Activated CD4-positive, CD25-positive, alpha-beta regulatory T cell treated with anti-CD3 and anti-CD28 coated beads, Interleukin-2, amount 50 U/mL, for 72 hours (primary cell): ENCODE measurements around the gene MLLT1.

ENCODE experiments used
- DNase-seq: peaks from one replicate; pipeline ENCODE4 v3.0.0; 2021

The MLLT1 gene

DNA sequence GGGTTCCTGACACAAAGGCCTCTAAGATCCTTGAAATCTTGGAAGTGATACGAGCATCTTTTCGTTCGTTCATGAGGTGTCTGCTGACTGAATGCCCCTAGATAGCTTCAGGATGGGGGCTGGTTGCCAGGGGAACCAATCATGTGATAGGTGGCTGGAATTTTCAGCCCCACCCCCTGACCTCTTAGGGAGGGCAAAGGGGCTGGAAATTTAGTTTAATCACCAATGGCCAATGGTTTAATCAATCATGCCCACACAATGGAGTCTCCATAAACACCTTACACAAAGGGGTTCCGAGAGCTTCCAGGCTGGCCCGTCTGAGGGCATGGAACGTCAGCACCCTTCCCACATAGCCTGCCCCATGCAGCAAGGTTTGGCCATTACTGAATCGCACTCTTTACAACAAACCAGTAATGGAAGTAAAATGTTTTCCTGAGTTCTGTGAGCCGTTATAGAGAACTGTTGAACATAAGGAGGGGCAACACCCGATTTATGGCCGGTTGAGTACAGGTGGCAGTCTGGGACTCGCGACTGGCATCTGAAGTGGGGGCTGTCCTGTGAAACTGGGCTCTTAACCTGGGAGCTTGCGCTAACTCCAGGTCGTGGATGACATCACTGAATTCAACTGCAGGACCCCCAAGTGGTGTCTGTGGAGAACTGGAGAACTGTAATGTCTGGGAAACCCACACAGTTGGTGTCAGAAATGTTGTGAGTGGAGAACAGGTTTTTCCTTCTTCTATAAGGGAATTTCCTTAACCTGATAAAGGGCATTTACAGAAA lies 25.6 kb downstream of the MLLT1 start:
- DNase-seq, result no peak

DNA sequence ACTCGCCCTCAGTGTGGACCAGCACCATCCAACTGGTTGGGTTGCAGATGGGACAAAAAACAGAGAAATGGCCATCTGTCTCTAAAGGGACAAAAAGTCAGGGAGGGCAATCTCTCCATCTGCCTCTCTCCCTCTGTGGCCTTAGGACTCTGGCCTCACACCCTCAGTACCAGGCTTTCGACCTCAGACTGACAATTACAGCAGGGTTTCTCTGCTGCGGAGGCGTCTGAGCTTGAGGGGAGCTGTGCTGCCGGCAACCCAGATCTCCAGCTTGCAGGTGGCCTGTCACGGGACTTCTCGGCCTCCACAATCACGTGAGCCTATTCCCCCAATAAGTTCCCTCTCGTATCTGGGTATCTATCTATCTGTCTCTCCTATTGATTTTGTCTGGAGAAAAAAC lies 27.7 kb downstream of the MLLT1 start:
- no peak for DNase-seq

DNA sequence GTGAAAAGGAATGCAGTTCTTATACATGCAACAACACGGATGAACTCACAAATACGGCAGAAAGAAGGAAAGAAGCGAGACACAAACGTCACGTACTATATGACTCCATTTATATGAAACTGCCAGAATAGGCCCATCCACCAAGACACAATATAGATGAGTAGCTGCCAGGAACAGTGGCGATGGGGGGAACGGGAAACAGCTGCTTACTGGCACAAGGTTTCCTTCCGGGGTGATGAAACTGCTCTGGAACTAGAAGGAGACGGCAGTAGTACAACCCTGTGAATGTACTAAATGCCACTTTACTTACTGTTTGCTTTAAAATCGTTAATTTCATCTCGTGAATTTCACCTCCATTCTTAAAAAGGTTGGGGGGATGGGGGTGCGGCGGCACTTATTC lies 28.9 kb downstream of the MLLT1 start:
- no peak for DNase-seq

DNA sequence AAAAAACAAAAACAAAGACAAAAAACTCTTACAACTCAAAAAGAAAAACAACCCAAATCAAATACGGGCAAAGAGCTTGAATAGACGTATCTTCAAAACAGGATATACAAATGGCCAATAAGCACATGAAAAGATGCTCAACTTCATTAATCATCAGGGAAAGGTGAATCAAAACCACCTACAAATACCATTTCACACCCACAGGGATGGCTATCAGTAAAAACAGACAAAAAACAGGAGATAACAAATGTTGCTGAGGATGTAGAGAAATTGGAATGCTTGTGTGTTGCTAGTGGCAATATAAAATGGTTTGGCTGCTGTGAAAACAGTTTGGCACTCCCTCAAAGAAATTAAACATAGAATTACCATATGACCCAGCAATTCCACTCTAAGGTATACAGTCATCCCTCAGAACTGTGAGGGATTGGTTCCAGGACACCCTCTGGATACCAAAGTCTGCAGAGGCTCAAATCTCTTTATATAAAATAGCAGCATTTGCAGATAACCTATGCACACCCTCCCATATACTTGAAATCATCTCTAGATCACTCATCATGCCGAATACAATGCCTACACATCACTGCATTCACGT lies 29.7 kb downstream of the MLLT1 start:
- DNase-seq, result no peak

DNA sequence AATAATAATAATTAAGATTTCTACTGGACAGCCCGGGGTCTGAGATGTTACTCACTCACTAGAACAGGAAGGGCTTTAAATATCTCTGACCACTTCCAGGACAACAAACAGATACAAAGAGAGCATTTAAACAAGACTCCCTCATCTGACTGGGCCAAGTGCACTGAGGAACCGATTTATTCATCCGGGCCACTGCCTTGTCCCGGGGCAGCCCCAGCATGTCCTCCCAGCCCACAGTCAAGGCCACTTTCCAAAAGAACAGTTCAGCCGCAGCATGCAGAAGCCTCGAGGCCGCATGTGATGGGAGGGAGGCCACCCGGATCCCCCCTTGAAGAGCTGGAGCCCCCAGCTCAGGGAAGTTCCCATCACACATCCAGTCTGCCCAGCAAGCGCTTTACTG lies 30.5 kb downstream of the MLLT1 start:
- no peak for DNase-seq

DNA sequence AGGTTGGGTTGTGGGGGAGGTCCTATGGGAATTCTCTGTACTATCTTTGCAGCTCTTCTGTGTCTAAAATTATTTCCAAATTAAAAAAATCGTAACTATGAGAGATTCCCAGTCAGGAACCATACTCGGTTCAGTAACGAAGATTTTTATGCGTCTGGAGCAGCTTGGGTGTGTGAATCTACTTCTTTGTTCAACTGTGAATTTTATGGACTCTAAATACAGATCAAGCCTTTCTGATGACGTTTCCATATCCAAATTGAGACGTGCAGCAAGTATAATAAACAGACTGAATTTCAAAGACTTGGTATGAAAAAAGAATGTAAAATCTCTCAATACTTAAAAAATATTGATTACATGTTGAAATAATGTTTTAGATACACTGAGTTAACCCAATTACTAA lies 30.9 kb downstream of the MLLT1 start:
- DNase-seq, result no peak

DNA sequence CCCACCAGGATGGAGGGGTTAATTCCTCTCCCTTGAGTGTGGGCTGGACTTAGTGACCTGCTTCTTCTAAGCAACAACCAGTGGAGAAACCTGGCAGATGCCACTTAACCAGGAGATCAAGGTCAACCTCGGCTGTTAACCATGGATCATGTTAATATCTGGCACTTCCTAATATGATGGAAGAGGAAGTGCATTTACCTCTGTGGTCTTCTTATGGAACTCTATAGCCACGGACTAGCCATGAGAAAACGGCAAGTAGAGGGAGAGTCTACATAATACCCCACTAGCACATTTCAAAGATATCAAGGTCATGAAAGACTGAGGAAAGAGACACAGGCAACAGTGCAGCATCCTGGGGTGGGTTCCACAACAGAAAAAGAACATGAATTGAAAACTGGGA lies 31.4 kb downstream of the MLLT1 start:
- DNase-seq, result no peak

DNA sequence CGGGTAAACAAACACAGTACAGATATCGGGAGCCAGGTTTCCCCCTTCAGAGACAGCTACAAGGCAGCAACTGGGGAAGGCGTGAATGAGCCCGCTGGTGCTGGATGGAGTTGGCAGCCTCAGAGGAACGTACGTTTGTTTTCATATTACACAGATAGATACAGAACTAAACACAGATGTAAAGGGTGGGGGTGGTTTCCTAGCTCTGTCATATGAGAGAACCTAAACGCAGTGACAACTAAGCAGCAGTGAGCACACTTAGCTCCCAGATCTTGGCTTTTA lies 32.8 kb downstream of the MLLT1 start:
- no peak for DNase-seq

DNA sequence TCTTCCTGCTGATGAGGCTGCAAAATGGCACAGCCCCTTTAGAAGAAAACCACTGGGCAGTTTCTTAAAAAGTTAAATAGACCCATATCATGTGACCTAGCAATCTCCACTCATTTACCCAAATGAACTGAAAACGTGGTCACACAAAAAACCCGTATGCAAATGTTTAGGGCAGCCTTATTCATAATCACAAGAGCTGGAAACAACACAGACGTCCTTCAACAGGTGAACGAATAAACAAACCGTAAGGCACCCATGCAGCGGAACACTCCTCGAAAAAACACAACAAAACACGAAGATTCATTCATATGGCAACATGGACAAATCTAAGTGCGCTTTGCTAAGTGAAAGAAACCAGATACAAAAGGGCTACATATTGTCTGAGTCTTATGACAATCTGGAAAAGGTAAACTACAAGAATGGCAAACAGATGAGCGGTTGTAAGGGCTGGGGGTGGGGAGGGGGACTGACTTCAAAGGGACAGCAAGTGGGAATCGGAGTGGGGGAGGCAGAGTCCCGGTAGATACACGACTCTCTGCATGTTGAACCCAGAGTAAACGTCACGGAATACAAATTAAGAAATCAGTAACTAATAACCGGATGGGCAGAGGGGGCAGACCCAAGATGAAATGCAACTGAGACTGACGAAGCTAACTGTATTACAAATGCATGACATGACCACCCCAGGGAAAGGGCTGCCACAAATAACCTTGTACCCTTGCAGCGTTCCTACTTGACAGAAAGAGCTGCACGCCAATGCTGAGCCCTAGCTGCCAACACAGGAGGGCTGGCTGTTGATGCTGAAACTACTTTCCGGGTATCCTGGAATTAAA lies 33.4 kb downstream of the MLLT1 start:
- no peak for DNase-seq

DNA sequence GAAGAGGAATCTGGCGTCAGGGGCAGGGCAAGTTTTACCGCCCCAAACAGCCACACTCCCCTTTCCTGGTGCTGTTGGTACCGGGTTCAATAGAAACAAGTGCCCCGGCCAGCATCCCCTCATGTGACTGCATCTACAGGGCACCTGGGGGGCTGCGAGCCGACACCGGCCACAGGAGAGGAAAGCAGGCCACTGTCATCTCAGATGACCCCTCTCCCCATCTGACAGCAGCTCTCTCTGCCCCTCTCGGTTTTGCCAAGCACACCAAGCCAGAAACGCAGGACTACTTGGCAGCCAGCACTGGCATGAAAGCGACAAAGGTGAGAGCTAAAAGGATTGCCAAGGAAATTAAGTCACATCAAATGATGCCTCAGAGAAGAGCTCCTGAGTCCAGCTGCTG lies 37.1 kb downstream of the MLLT1 start:
- no peak for DNase-seq

DNA sequence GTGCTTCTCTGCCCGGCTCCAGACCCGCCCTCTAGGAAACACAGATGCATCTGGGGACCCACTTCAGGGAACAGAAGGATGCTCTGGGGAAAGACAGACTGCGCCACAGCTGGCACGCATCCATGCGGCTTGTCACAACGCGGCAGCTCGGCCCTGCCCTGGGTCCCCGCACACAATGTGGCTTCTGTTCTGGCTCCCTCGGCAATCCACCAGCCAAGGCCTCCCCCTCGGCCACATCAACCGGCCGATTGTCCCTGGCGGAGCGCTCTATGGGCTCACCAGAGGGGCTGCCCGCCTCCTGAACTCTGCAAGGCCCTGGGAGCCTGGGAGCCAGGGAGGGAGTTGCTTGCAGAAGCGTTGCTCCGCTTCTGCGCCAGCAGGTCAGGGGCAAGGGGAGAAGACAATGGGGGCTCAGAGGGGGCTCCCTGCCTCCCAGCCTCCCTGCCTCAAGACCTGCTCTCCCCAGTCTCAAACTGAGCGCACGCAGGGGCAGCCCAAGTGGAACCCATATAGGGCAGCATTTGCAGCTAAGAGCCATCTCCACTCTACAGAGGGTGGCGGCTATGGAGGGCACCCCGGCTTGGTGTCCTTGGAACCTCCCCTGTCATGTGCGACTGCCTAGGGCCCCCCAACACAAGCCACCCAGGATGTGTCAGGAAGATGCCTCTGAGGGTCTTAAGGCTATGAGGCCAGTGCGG lies 37.9 kb downstream of the MLLT1 start:
- DNase-seq, result no peak

DNA sequence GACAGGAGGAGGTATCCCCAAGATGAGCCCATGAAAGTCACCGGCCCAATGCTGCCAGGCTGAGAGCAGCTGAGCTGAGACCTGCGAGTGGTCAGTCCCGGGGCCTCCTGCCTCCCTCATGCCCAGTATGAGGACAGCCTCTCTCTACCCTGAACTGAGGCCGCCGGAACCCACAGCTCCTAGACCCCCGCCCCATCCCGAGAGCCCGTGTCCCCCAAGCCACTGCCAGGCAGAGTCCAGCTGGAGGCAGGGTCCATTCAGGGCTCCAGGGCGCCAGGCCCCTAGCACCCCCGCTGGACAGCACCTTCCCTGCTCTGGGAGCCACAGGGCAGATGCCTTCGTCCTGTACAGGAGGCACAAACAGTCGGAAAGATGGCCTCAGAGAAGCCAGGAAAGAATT lies 38.7 kb downstream of the MLLT1 start:
- no peak for DNase-seq

DNA sequence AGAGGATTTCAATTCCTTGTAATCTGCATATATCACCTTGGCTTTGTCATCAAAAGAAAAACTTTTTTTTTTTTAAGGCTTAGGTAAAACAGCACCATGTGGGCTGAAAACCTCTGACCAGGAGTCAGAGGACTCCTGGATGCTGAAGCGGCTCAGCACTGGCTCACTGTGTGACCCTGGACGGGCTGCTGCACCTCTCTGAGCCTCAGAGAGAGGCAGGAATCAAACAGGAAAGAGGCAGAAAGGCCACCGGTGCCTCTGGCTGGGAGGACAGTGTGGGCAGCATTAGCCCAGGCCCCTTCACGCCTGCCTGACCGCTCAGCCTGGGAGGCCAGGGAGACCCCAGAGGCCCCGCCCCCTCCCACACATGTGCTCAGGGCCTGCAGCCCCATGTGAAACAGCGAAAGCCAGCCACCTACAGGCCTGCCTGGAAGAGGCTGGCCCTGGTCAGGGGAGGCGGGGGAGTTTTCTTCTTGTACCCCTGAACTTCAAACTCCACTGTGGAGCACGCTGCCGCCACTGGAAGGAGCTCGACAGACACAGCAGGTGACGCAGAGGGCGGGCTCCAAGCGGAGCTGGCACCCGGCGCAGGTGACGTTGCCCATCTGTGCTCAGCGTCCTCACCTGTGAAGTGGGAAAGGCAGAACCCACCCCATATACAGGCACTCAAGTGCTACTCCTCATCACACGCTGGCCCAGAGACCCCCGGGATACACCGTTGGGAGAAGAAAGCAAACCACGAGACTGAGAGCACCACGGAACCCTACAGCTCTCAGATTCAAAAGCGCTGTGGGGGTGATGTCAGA lies 39.7 kb downstream of the MLLT1 start:
- no peak for DNase-seq

DNA sequence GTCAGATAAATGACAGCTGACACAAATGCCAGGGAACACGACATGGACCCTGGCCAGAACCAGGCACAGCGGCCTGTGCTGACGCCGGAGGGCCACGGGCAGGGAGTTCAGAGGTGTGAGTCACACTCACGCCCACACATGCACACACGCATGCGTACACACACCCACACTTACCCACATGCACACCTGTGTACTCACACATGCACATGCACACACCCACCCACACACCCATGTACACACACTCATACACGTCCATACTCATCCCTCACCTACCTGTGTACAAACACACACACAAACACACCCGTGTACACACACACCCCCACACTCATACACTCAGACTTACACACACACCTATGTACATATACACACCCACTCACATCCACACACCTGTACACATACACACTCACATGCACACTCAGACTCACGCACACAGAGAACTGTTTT lies 40.4 kb downstream of the MLLT1 start:
- no peak for DNase-seq

DNA sequence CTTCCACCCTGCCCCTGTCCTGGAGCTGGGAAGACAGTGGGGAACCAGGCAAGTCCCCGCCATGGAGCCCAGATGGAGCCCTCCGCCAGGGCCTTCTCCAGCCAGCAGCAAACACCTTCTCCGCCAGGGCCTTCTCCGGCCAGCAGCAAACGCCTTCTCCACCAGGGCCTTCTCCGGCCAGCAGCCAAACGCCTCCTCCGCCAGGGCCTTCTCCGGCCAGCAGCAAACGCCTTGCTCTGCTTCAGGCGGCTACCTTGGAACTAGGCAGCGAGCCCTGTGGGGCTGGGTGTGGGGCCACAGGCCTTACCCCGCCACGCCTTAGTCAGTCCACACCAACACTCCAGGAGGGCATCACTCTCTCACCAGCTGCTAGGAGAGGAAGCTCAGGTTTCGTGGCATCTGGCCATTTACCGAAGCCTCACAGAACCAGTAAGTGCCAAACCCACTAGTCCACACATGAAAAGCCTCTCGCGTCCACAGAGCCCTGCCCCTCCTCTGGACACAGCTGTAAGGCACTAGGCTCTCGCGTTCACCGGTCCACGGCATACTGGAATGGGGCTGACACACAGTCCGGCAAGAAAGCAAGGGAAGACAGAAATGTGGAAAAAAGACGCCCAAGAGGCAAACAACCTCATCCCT lies 41.0 kb downstream of the MLLT1 start:
- no peak for DNase-seq

DNA sequence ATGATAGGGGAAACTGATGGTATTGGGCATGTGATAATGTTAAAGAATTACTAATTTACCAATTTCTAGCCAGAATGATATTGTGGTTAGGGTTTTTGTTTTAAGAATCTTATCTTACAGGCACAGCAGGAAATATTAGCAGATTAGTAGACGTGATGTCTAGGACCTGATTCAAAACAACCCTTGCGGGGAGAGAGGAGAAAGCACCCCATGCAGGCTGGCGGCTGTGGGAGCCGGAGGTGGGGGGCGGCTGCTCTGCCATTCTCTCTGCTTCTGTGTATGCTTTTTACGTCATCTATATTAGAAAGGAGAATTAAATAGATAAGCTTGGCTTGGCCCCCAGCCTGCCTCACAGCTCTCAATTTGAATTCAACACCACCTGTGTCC lies 41.5 kb downstream of the MLLT1 start:
- DNase-seq, result no peak

DNA sequence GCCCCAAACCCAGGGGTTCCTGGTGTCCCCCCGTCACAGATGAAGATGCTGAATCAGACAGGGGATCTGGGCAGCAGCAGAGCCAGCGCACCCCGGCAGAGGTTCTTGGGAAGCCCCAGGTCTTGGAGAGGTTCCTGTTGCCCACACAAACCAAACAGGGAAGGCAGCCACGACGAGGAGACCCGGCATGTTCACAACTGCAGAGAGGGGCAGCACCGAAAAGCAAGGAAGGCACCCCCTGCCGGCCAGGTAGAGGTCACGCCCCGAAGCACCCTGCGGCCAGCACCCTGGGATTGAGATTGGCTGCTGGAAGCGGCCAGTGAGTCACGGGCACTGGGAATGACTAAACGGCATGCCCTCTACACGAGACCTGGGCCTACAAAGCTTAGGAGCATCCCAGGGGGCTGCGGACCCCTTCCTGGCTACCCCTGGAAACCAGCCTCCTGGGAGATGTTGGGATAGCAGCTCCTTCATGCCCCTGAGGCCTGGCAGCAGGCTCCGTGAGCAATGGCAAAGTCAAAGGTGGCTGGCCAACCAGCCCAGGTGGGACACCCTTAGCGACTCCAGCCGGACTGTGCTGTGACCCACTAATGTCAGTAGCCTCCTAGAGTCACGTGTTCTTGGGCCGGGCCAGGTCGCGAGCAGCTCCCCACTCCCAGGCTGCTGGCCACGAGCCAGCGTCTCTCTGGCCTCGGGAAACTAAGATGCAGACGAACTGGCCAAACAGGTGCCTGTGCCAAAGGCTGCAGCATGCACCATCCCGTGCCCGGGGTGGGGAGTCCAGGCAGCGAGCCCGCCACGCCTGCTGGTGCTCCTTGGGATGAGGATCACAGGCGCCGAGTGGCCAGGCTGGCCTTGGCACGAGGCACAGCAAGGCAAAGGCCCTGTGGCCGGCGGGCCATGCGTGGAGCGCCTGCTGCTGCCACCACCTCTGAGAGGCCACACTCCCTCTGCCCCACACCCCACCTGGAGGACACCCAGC lies 43.2 kb downstream of the MLLT1 start:
- no peak for DNase-seq

DNA sequence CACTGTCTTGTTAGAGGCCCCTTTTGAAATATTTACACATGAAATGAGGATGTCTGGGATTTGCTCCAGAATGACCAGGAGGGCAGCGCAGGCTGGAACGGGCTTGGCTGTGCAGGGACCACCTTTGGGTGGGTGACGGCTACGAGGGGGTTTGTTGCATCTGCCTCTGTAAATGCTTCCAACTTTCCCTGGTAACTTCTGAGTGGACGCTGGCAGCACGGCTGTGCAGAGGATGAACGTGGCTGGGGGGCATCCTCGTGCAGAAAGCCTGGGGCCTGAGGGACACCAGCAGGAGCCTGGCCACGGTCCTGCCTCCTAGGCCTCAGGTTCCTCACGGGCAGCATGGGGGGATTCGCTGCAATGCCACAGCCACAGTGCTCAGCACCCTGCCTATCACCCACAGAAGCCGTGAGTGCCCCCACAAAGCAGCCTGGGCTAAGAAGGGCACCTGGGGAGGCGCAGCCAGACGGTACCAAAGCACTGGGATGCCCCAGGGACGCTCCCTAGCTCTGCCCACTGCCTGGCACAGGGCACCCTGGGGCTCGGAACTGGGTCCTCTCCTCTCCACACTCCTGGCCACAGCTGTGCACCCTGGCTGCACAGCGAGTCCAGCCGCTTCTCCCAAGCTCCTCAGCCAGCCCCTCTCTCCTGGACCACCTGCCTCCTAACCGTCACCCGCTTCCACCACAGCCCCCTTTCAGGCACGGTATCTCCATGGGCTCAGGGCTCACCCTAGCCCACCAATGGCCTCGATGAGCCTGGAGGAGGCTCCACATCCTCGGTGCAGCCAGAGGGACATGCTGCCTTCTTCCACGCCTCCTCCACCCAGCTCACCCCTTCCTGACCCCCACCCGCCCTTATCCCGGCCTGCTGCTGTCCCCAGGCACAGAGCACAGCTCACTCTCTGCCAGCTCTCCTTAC lies 44.5 kb downstream of the MLLT1 start:
- no peak for DNase-seq

DNA sequence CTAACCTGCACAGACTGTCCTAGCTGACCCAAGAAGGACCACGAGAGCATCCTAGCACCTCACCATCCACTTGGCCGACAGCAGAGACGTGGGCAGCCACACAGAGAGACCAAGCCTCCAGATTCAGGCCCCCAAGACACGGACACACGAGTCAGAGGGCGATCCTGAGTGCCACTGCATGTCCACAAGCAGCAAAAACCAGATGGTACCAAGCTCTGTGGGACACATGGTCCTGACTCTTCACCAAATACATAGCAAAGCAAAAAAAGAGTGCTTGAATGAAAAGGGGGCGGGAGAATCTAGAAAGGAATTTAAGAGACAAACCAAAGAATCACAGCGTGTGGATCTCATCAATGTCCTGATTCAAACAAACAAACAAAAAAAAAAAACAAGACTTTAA lies 45.2 kb downstream of the MLLT1 start:
- no peak for DNase-seq
